PC-9 (cell line): ENCODE measurements around the gene MARCHF6. TPM values are rescaled to one million over a fixed set of nuclear protein-coding genes. Genes with fewer than 3 reads are reported as not detected.

Source experiments
- BruUV-seq: library from RNA; stranded (reverse); fragments of 400-500 nt; replicated peaks from 2 replicates; lab custom pipeline; 2021; lab: Mats Ljungman, UMichigan
- CTCF ChIA-PET: fragments of 300-600 bp; sonication (Branson Sonifier 250); formaldehyde crosslinking; loops from one replicate; lab custom pipeline; 2022; ENCODE audit warnings: antibody characterized with exemption; lab: Charles Lee
- POLR2A ChIA-PET: fragments of 300-600 bp; sonication (Branson Sonifier 250); formaldehyde crosslinking; loops from one replicate; lab custom pipeline; 2022; ENCODE audit warnings: antibody characterized with exemption; ENCODE audit not compliant: unreplicated experiment; lab: Charles Lee
- DNase-seq, 2 experiments: peaks; one replicate each; pipeline versions ENCODE4 v3.0.0 to v3.0.0-alpha.2; 2015 to 2022; ENCODE audit warnings: mixed read lengths in 1 of 2
- H2AFZ ChIP-seq: fragments of 200-600 bp; sonication (generic); 2 replicates; pipeline ENCODE4 v1.8.1; 2017; ENCODE audit warnings: antibody characterized with exemption
- H3F3A ChIP-seq: fragments of 200-600 bp; sonication (generic); 2 replicates; pipeline ENCODE4 v1.8.1; 2017; ENCODE audit warnings: antibody characterized with exemption, mild to moderate bottlenecking, low read depth; ENCODE audit not compliant: insufficient read depth
- H3K27ac ChIP-seq: fragments of 200-600 bp; sonication (generic); 2 replicates; pipeline ENCODE4 v1.6.1; 2016; ENCODE audit warnings: mixed run types
- H3K27me3 ChIP-seq: fragments of 200-600 bp; sonication (generic); 2 replicates; pipeline ENCODE4 v1.6.1; 2016; ENCODE audit warnings: low read depth, mixed run types; ENCODE audit not compliant: insufficient read depth
- H3K36me3 ChIP-seq: fragments of 200-600 bp; sonication (generic); 2 replicates; pipeline ENCODE4 v1.6.1; 2016; ENCODE audit warnings: low read depth, mixed run types
- H3K4me1 ChIP-seq: fragments of 200-600 bp; sonication (generic); replicated peaks from 2 replicates; pipeline ENCODE4 v1.6.1; 2016; ENCODE audit warnings: mixed run types; ENCODE audit not compliant: insufficient read depth
- H3K4me2 ChIP-seq: fragments of 200-600 bp; sonication (generic); 2 replicates; pipeline ENCODE4 v1.6.1; 2017; ENCODE audit warnings: mixed run types
- H3K4me3 ChIP-seq: fragments of 200-600 bp; sonication (generic); 2 replicates; pipeline ENCODE4 v1.6.1; 2016; ENCODE audit warnings: mixed run types
- H3K79me2 ChIP-seq: fragments of 200-600 bp; sonication (generic); 2 replicates; pipeline ENCODE4 v1.6.1; 2017; ENCODE audit warnings: low read depth, mixed run types
- H3K9me2 ChIP-seq: fragments of 200-600 bp; sonication (generic); 2 replicates; pipeline ENCODE4 v1.8.1; 2017; ENCODE audit warnings: mild to moderate bottlenecking; ENCODE audit not compliant: insufficient read depth
- H3K9me3 ChIP-seq: fragments of 200-600 bp; sonication (generic); 2 replicates; pipeline ENCODE4 v1.8.1; 2016; ENCODE audit warnings: low read depth; ENCODE audit not compliant: insufficient read depth
- H4K20me1 ChIP-seq: fragments of 200-600 bp; sonication (generic); 2 replicates; pipeline ENCODE4 v1.8.1; 2017; ENCODE audit not compliant: insufficient read depth
- EZH2 ChIP-seq: fragments of 200-600 bp; sonication (generic); IDR thresholded peaks from 2 replicates; pipeline ENCODE4 v1.8.0; 2017; ENCODE audit warnings: antibody characterized with exemption, low read depth
- intact Hi-C: fragments of 100-400 bp; cut with micrococcal nuclease; formaldehyde crosslinking; loops from one replicate; pipeline ENCODE4 v1.10.0; 2022; ENCODE audit not compliant: unreplicated experiment
- total RNA-seq: library from RNA; stranded (reverse); gene quantifications from 2 replicates; pipeline ENCODE4 v1.2.3, GENCODE V29; 2021
- TF ChIP-seq, protein P1 (sequence below): fragments of 200-600 bp; sonication (generic); conservative IDR thresholded peaks from 2 replicates; pipeline ENCODE4 v1.6.1; 2017; ENCODE audit warnings: mixed run types, antibody characterized with exemption, mild to moderate bottlenecking, moderate library complexity

The MARCHF6 gene
- total RNA-seq, 1 experiment from 2014 or later, result 364 TPM

DNA sequence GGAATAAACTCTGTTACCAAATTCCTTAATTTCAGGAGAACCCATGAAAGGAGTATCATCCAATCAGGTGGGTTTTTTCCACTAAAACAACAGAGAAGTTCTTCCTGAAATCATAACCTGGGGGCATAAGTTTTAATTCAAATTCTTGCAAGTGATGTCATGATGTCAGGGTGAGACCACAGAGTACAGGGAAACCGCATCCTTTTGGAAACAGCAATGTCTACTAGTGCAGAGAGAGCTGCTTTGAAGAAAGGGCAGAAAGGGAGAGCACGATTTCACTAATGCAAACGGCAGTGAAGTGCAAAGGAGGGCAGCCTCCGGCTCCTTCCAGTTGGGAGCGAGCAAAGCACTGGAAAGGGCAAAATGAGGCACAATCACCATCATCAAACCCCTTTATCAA, 25.2 kb upstream of the MARCHF6 start:
- CTCF ChIA-PET, result no interaction called here
- H3K9me3 ChIP-seq, result no peaks in the 10 kb centered on the region
- H4K20me1 ChIP-seq, result no peaks in the 10 kb centered on the region
- no peaks in the 10 kb centered on the region for H3K79me2 ChIP-seq
- no TSS peak for BruUV-seq
- intact Hi-C loops, result no loop called here
- H2AFZ ChIP-seq, result no peak overlapping the region
- H3F3A ChIP-seq, result no peaks in the 10 kb centered on the region
- DNase-seq, result peak in 1 of 2 experiments; percentile 50
- no peak overlapping the region for H3K4me2 ChIP-seq
- no peaks in the 10 kb centered on the region for H3K36me3 ChIP-seq
- no peaks in the 10 kb centered on the region for H3K9me2 ChIP-seq
- H3K27me3 ChIP-seq, result peaks cover 3% of the 10 kb centered on the region; the same call in 1 of the 2 replicates
- no peaks in the 10 kb centered on the region; the same call in 1 of the 2 replicates for H3K4me1 ChIP-seq
- H3K27ac ChIP-seq, result no peak overlapping the region
- POLR2A ChIA-PET, result no interaction called here
- no peak overlapping the region for H3K4me3 ChIP-seq
- TF ChIP-seq, protein P1, sequence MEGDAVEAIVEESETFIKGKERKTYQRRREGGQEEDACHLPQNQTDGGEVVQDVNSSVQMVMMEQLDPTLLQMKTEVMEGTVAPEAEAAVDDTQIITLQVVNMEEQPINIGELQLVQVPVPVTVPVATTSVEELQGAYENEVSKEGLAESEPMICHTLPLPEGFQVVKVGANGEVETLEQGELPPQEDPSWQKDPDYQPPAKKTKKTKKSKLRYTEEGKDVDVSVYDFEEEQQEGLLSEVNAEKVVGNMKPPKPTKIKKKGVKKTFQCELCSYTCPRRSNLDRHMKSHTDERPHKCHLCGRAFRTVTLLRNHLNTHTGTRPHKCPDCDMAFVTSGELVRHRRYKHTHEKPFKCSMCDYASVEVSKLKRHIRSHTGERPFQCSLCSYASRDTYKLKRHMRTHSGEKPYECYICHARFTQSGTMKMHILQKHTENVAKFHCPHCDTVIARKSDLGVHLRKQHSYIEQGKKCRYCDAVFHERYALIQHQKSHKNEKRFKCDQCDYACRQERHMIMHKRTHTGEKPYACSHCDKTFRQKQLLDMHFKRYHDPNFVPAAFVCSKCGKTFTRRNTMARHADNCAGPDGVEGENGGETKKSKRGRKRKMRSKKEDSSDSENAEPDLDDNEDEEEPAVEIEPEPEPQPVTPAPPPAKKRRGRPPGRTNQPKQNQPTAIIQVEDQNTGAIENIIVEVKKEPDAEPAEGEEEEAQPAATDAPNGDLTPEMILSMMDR, result no peak
- TF ChIP-seq EZH2, result no peak

DNA sequence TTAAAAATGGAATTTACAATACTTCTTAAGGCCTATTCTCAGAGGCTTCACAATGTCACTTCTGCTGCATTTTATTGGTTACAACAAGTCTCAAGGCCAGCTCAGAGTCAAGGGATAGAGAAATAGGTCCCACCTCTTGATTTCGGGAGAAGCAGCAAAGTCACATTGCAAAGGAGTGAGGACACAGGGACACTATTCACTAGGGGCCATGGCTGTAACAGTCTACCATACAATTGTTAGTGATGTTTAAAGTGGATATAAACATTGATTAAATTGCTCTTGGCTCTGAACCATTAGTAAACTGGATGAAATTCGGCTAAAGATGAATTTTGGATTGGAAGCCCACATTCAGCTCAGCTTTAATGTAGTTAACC, 24.1 kb upstream of the MARCHF6 start:
- H3K4me3 ChIP-seq, result no peak overlapping the region
- no peak overlapping the region for H2AFZ ChIP-seq
- TF ChIP-seq, protein P1, result no peak
- TF ChIP-seq EZH2, result no peak
- no peaks in the 10 kb centered on the region for H3K36me3 ChIP-seq
- POLR2A ChIA-PET, result no interaction called here
- H3K4me2 ChIP-seq, result no peak overlapping the region
- no peaks in the 10 kb centered on the region for H3K9me3 ChIP-seq
- intact Hi-C loops, result no loop called here
- DNase-seq, result no peak
- peaks cover 10% of the 10 kb centered on the region; the same call in 1 of the 2 replicates for H3K27me3 ChIP-seq
- no TSS peak for BruUV-seq
- CTCF ChIA-PET, result no interaction called here
- peaks cover 5% of the 10 kb centered on the region; the same call in 1 of the 2 replicates for H3K4me1 ChIP-seq
- H3F3A ChIP-seq, result no peaks in the 10 kb centered on the region
- no peaks in the 10 kb centered on the region for H3K79me2 ChIP-seq
- H3K9me2 ChIP-seq, result no peaks in the 10 kb centered on the region
- H4K20me1 ChIP-seq, result no peaks in the 10 kb centered on the region
- no peak overlapping the region for H3K27ac ChIP-seq

DNA sequence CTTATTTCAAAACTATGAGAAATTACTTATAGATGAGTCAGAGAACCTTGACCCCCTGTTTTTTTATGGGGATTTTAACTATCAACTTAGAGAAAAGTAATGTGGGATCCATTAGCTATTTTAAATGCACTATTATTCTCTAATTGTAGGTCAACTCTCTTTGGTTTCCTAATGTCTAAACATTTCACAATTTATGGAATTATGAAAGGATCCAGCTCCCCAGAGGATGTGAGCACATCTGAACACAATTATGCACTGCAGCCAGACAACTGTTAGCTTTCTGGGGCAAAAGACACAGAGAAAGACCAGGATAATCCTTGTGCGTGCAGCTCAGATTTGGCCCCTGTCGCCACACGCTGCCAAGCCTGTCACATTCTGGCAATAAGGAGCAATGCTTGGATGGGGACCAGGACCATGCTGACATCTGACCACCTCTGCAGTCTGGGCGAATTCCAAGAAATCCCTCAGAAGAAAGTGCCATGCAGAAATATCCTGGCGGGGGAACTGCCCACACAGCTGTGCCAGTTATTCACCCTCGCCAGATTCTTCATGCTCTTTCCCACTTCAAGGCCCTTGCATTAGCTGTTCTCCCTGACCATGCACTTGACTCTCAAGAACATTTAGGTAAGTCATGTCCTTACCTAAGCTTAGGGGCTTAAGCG, 23.5 kb upstream of the MARCHF6 start:
- CTCF ChIA-PET, result no interaction called here
- no peak for DNase-seq
- TF ChIP-seq, protein P1, result no peak
- TF ChIP-seq EZH2, result no peak
- Histone ChIP-seq H3K9me2 (no peaks in the 10 kb centered on the region), H3F3A (no peaks in the 10 kb centered on the region), H4K20me1 (no peaks in the 10 kb centered on the region), H3K4me3 (no peak overlapping the region), H3K4me1 (peaks cover 5% of the 10 kb centered on the region; the same call in 1 of the 2 replicates), H3K36me3 (no peaks in the 10 kb centered on the region), H3K27ac (no peak overlapping the region), H3K4me2 (no peak overlapping the region), H2AFZ (no peak overlapping the region), H3K9me3 (no peaks in the 10 kb centered on the region), H3K27me3 (peaks cover 11% of the 10 kb centered on the region; the same call in 1 of the 2 replicates), H3K79me2 (no peaks in the 10 kb centered on the region)
- intact Hi-C loops, result no loop called here
- no TSS peak for BruUV-seq
- POLR2A ChIA-PET, result no interaction called here
